ENCODE data around the gene SAMMSON. TPM values are rescaled to one million over a fixed set of nuclear protein-coding genes. Genes with fewer than 3 reads are reported as not detected.

The SAMMSON gene
- not detected in 2 replicates for polyA plus RNA-seq (2012; rRNA removed)
- not detected in 2 replicates for polyA plus RNA-seq (2012; cell fraction: cytosol; rRNA removed)
- not detected in 2 replicates for polyA plus RNA-seq (2012; cell fraction: nucleus; rRNA removed)

- H3K9me3 ChIP-seq: no peaks in the 10 kb centered on the region
- H3K79me2 ChIP-seq (ENCODE audit: insufficient read depth): no peaks in the 10 kb centered on the region
- H3K4me1 ChIP-seq (ENCODE audit: control insufficient read depth in 1 of 2, insufficient read depth in 2 of 2, low read depth in 1 of 2, low read length in 1 of 2): peaks cover 0 to 12% of the 10 kb centered on the region in 2 experiments; a peak in 3 of 4 replicates
- H3K9me2 ChIP-seq: no peaks in the 10 kb centered on the region
- ChIA-PET POLR2A (no interaction called here), CTCF (no interaction called here)
- 71% methylated on average over 29 of the region's 29 CpGs for WGBS (ENCODE audit: low lambda C conversion rate)
- H3K27me3 ChIP-seq (ENCODE audit: insufficient read depth): no peaks in the 10 kb centered on the region
- no peak within 1 kb of the TSS for H3K9ac ChIP-seq
- peak within 1 kb of the TSS; percentile 36; the same call in 1 of the 2 replicates for H3K4me2 ChIP-seq
- H2AFZ ChIP-seq (ENCODE audit: low read depth): no peak within 1 kb of the TSS; the same call in 1 of the 2 replicates
- peak within 1 kb of the TSS in 1 of 2 experiments; percentile 62; a peak in 1 of 4 replicates for H3K27ac ChIP-seq (ENCODE audit: low read depth in 2 of 2, low read length in 1 of 2)
- H4K20me1 ChIP-seq (ENCODE audit: insufficient read depth): no peaks in the 10 kb centered on the region
- H3F3A ChIP-seq (replicated peaks; ENCODE audit: insufficient read depth): peaks cover 7% of the 10 kb centered on the region
- no peaks in the 10 kb centered on the region for H3K36me3 ChIP-seq (replicated peaks in 1 of 2; ENCODE audit: control insufficient read depth in 1 of 2, insufficient read depth in 2 of 2, low read length in 1 of 2)
- DNase-seq: no peak
- H3K4me3 ChIP-seq (ENCODE audit: low read depth in 2 of 2, low read length in 1 of 2): peak within 1 kb of the TSS in 1 of 2 experiments; percentile 24; a peak in 1 of 4 replicates
- TF ChIP-seq FOXM1 (IDR thresholded peaks at IDR 0.05; ENCODE audit: low read depth): no peak
- no peak for TF ChIP-seq MAX (IDR thresholded peaks at IDR 0.05; ENCODE audit: low read depth)
- peak; percentile 57 for TF ChIP-seq TCF12 (IDR thresholded peaks at IDR 0.05)
- TF ChIP-seq CHD2 (IDR thresholded peaks at IDR 0.05; ENCODE audit: low read length, partially characterized antibody): no peak
- TF ChIP-seq FOXJ3 (CRISPR knock-in tag; IDR thresholded peaks at IDR 0.05): no peak
- peak; percentile 47; the same call in 1 of the 2 replicates for TF ChIP-seq FOSL2 (IDR thresholded peaks at IDR 0.05; ENCODE audit: borderline replicate concordance, low read depth)
- TF ChIP-seq RFX5 (IDR thresholded peaks at IDR 0.05; ENCODE audit: low read length): no peak
- TF ChIP-seq GABPA (IDR thresholded peaks at IDR 0.05; ENCODE audit: low read depth): peak; percentile 43; the same call in 1 of the 2 replicates
- no peak for TF ChIP-seq USF2 (IDR thresholded peaks at IDR 0.05; ENCODE audit: borderline replicate concordance, low read depth, low read length)
- TF ChIP-seq TEAD4 (IDR thresholded peaks at IDR 0.05; ENCODE audit: borderline replicate concordance, insufficient read depth): no peak
- TF ChIP-seq POLR2AphosphoS5 (IDR thresholded peaks at IDR 0.05; ENCODE audit: low read depth, low read length): no peak
- no peak for TF ChIP-seq ZBTB33 (IDR thresholded peaks at IDR 0.05; ENCODE audit: borderline replicate concordance, low read depth)
- no peak for TF ChIP-seq USF1 (IDR thresholded peaks at IDR 0.05; ENCODE audit: borderline replicate concordance, low read depth)
- no peak for TF ChIP-seq MXI1 (IDR thresholded peaks at IDR 0.05; ENCODE audit: low read depth, low read length)
- TF ChIP-seq REST (IDR thresholded peaks at IDR 0.05; ENCODE audit: low read depth, low read length): no peak
- no peak for TF ChIP-seq TAF1 (IDR thresholded peaks at IDR 0.05; ENCODE audit: borderline replicate concordance, low read depth, low read length)
- no peak for TF ChIP-seq EZH2phosphoT487 (IDR thresholded peaks at IDR 0.05; ENCODE audit: borderline replicate concordance, low read depth)
- TF ChIP-seq PBX3 (IDR thresholded peaks at IDR 0.05): no peak
- TF ChIP-seq NFIC (IDR thresholded peaks at IDR 0.05; ENCODE audit: borderline replicate concordance): no peak
- TF ChIP-seq EP300 (IDR thresholded peaks at IDR 0.05; ENCODE audit: borderline replicate concordance in 1 of 2, low read depth in 1 of 2, low read length in 1 of 2): peak in 1 of 2 experiments; percentile 35; a peak in 1 of 4 replicates
- TF ChIP-seq NRF1 (IDR thresholded peaks at IDR 0.05; ENCODE audit: low read depth, low read length): no peak
- no peak for TF ChIP-seq SMC3 (IDR thresholded peaks at IDR 0.05; ENCODE audit: low read depth, low read length)
- no peak for TF ChIP-seq RAD21 (IDR thresholded peaks at IDR 0.05; ENCODE audit: low read length)
Measured at GRCh38 chr3:69999140-70000027, at the start of gene SAMMSON. Gene SAMMSON (plus strand): TSS chr3:69999733.

Measured in SK-N-SH (cell line).